Measurements from ENCODE around the gene TBL1XR1.

TBL1XR1 gene

DNA sequence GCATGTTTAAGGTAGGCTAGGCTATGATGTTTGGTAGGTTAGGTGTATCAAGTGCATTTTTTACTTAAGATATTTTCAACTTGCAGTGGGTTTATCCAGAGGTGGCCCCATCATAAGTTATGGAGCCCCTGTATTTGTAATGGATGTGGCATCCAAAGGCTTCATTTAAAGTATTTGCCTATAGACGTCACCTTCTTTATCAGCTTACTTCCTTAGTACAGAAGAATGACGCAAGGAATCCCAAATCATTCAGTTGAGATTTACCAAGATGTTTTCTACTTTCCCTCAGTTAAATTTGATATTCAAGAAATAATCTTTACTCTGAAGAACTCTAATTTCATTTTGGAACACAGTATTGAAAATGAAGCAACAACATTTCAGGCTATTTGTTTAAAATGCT lies 201.3 kb downstream of the TBL1XR1 start:
- no peaks in the 10 kb centered on the region for H3K9me3 ChIP-seq (ENCODE audit: insufficient read depth, low read length)
- no peak overlapping the region for H3K4me2 ChIP-seq (ENCODE audit: low read depth, low read length, poor library complexity, severe bottlenecking)
- H4K20me1 ChIP-seq (ENCODE audit: low read depth, low read length), result no peaks in the 10 kb centered on the region
- H3K9me2 ChIP-seq (replicated peaks; ENCODE audit: insufficient read depth, low read length), result no peaks in the 10 kb centered on the region
- TF ChIP-seq CTCF (IDR thresholded peaks at IDR 0.05; ENCODE audit: insufficient read depth, low read length, poor library complexity, severe bottlenecking) (no peak), EZH2phosphoT487 (conservative IDR thresholded peaks at IDR 0.05; ENCODE audit: low read length) (no peak)
- H3K9ac ChIP-seq (ENCODE audit: low read length), result no peak overlapping the region
- no peaks in the 10 kb centered on the region for H3K79me2 ChIP-seq (ENCODE audit: insufficient read depth, low read length)
- no peaks in the 10 kb centered on the region for H3K36me3 ChIP-seq (ENCODE audit: low read length)
- no peak overlapping the region for H2AFZ ChIP-seq (ENCODE audit: low read depth, low read length, severe bottlenecking)
- no peaks in the 10 kb centered on the region for H3F3A ChIP-seq (ENCODE audit: insufficient read depth)
- H3K4me3 ChIP-seq (ENCODE audit: insufficient read depth, low read length, poor library complexity, severe bottlenecking), result no peak overlapping the region
- no peak overlapping the region for H3K27ac ChIP-seq (ENCODE audit: low read depth, low read length)
- H3K27me3 ChIP-seq (ENCODE audit: low read length), result no peaks in the 10 kb centered on the region

- no peak overlapping the region for H3K4me3 ChIP-seq (ENCODE audit: insufficient read depth, low read length, poor library complexity, severe bottlenecking)
Observed at GRCh38 chr3:176994891-176995781, 202.1 kb downstream of the TBL1XR1 start.

DNA sequence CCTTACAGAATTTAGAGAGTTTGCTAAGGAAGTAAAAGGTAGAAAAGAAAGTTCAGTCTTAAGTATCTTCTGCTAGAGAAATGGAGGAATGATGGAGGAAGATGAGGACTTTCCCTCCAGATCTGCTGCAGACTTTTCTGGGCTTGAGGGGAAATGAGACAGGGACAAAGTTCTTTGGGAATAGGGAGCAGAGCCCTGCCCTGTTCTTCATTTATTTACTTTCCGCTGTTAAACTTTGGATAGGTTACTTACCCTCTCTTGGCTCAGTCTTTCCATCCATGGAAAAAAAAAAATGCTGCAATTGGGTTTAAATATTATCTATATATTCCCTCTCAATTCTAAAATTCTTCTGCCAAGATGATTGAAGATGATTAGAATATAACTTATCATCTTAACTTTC lies 202.9 kb downstream of the TBL1XR1 start:
- no peak overlapping the region for H3K27ac ChIP-seq (ENCODE audit: low read depth, low read length)
- H3K27me3 ChIP-seq (ENCODE audit: low read length), result no peaks in the 10 kb centered on the region
- no peaks in the 10 kb centered on the region for H3K79me2 ChIP-seq (ENCODE audit: insufficient read depth, low read length)
- H3K9me3 ChIP-seq (ENCODE audit: insufficient read depth, low read length), result no peaks in the 10 kb centered on the region
- no peak overlapping the region for H2AFZ ChIP-seq (ENCODE audit: low read depth, low read length, severe bottlenecking)
- H3K4me3 ChIP-seq (ENCODE audit: insufficient read depth, low read length, poor library complexity, severe bottlenecking), result no peak overlapping the region
- no peaks in the 10 kb centered on the region for H3K36me3 ChIP-seq (ENCODE audit: low read length)
- no peak overlapping the region for H3K9ac ChIP-seq (ENCODE audit: low read length)
- no peaks in the 10 kb centered on the region for H3K9me2 ChIP-seq (replicated peaks; ENCODE audit: insufficient read depth, low read length)
- no peaks in the 10 kb centered on the region for H4K20me1 ChIP-seq (ENCODE audit: low read depth, low read length)
- TF ChIP-seq CTCF (IDR thresholded peaks at IDR 0.05; ENCODE audit: insufficient read depth, low read length, poor library complexity, severe bottlenecking), result no peak
- TF ChIP-seq EZH2phosphoT487 (conservative IDR thresholded peaks at IDR 0.05; ENCODE audit: low read length), result no peak
- no peaks in the 10 kb centered on the region for H3F3A ChIP-seq (ENCODE audit: insufficient read depth)
- no peak overlapping the region for H3K4me2 ChIP-seq (ENCODE audit: low read depth, low read length, poor library complexity, severe bottlenecking)

More at GRCh38 chr3:176994891-176995781, 202.1 kb downstream of the TBL1XR1 start:
- H3K9me3 ChIP-seq (ENCODE audit: insufficient read depth, low read length), result no peaks in the 10 kb centered on the region
- H3K36me3 ChIP-seq (ENCODE audit: low read length), result no peaks in the 10 kb centered on the region
- no peaks in the 10 kb centered on the region for H3F3A ChIP-seq (ENCODE audit: insufficient read depth)
- H3K4me2 ChIP-seq (ENCODE audit: low read depth, low read length, poor library complexity, severe bottlenecking), result no peak overlapping the region
- H3K79me2 ChIP-seq (ENCODE audit: insufficient read depth, low read length), result no peaks in the 10 kb centered on the region
- H3K27ac ChIP-seq (ENCODE audit: low read depth, low read length), result no peak overlapping the region
- no peaks in the 10 kb centered on the region for H3K27me3 ChIP-seq (ENCODE audit: low read length)
- H3K9me2 ChIP-seq (replicated peaks; ENCODE audit: insufficient read depth, low read length), result no peaks in the 10 kb centered on the region
- H2AFZ ChIP-seq (ENCODE audit: low read depth, low read length, severe bottlenecking), result no peak overlapping the region
- no peak overlapping the region for H3K9ac ChIP-seq (ENCODE audit: low read length)
- H4K20me1 ChIP-seq (ENCODE audit: low read depth, low read length), result no peaks in the 10 kb centered on the region
- TF ChIP-seq CTCF (IDR thresholded peaks at IDR 0.05; ENCODE audit: insufficient read depth, low read length, poor library complexity, severe bottlenecking) (no peak), EZH2phosphoT487 (conservative IDR thresholded peaks at IDR 0.05; ENCODE audit: low read length) (no peak)
